ENCODE data around the gene SUN5.

Gene SUN5

DNA sequence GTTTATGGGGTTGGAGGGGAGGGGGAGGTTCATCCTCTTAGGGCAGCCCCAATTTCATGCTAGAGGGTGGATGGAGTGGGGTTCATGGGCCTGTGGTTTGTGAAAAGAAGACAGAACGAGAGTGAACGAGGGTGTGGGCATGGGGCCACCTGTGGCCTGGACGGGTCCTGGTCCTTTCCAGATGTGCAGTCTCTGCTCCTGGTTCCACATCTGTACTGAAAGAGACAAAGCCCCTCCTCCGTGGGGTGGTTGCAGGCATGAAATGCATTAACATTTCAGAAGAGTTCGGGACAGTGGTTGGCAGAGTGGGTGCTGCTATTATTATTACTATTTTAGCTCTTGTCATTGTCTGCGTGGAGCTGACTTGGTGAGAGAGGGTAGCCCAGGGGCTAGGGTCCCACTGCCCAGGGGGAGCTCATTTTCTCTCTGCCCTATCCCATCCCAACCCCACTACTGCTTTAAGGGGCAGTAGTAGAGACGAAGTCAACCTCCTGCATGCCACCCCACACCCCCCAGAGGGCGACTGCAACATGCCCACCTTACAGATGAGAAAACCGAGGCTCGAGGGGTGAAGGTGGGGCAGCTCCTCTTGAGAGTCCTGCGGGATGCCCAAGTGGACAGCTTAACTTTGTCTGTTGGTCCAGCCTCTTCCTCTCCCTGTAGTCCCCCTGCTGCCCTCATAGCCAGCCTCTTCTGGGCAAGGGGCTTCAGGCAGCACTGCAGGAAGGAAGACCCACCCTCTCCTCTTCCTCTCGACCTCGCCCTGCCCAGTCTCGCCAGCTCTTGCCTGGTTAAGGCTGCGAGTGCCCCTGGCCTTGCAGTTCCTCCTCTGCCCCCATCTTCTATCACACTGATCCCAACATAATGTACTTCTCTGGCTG lies 11.7 kb upstream of the SUN5 start:
- FAIRE-seq, result no peak
- no peak for DNase-seq (ENCODE audit: insufficient read length, low spot score)

DNA sequence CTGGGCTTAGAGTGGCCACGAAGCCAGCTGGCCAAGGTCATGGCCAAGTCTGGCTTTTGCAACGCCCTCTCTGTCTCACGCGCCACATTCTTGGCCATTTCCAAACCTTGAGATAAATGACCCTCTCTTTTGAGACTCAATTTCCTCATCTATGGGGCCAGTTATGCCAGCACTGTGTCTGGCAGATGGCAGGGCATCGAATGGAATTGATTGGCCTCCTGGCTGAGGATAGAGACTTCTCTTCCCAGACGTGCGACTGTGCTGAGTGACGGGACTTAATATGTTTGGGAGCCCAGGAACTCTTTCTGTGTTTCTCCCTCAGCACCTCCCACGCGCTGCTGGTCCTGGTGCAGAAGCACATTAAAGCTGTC lies 10.9 kb upstream of the SUN5 start:
- FAIRE-seq, result no peak

DNA sequence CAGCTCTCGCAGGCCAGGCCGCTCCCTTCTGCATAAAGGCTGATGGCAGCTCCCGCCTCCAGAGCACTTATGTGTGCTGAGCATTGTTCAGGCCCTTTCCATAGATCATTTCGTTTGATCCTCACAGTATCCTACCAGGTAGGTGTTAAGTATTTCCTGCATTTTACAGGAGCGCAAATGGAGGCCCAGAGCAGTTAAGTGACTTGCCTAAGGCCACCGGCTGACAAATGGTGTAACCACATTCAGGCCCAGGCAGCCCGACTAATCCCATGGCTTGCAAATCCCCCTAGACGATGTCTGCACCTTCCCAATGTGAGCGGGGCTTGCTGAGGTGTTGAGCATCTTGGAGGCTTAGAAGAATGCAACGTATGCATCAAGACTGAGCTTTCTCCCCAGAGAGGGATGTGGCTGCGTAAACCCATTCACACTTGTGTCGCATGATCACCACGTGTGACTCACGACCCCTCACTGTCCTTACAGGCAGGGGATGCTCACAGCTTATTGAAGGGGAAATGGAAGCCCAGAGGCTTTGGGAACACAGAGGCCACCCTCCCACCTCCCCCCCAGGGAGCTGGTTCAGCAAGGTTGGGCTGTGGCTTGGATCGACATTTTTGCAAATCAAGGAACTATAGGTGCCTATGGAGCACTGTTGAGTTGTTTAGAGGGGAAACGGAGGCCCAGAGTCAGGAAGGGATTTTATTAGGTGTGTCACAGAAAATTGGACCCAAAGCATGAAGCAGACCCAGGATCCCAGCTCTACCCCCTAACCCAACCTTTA lies 10.3 kb upstream of the SUN5 start:
- FAIRE-seq (peak; percentile 28), DNase-seq (ENCODE audit: insufficient read length, low spot score) (no peak)

More for the DNA sequence above, 10.9 kb upstream of the SUN5 start:
- DNase-seq (ENCODE audit: insufficient read length, low spot score), result no peak

DNA sequence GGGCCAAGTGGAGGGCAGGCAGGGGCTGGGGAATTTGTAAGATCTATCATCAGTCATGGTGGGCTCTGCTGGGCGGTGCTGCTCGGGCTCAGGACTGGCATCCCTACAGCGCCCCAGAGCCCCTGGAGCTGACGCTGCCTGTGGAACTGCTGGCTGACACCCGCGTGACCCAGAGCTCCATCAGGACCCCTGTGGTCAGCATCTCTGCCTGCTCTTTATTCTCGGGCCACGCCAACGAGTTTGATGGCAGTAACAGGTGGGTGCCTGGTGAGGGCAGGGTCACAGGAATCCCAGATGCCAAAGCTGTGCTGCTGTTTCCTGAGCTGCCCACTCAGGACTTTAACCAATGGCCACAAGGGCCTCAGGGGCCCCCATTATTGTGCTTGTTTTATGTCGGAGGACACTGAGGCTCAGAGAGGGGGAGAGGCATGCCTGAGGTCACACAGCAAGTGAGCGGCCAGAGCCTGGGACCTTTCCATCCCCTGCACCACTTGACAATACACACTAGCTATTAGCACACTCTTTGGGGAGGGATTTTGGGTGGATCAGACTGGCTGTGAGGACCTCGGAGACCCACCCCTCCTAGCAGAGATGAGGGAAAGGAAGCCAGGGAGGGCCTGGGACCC lies 9.6 kb upstream of the SUN5 start:
- no peak for FAIRE-seq
- DNase-seq (ENCODE audit: insufficient read length, low spot score), result no peak

DNA sequence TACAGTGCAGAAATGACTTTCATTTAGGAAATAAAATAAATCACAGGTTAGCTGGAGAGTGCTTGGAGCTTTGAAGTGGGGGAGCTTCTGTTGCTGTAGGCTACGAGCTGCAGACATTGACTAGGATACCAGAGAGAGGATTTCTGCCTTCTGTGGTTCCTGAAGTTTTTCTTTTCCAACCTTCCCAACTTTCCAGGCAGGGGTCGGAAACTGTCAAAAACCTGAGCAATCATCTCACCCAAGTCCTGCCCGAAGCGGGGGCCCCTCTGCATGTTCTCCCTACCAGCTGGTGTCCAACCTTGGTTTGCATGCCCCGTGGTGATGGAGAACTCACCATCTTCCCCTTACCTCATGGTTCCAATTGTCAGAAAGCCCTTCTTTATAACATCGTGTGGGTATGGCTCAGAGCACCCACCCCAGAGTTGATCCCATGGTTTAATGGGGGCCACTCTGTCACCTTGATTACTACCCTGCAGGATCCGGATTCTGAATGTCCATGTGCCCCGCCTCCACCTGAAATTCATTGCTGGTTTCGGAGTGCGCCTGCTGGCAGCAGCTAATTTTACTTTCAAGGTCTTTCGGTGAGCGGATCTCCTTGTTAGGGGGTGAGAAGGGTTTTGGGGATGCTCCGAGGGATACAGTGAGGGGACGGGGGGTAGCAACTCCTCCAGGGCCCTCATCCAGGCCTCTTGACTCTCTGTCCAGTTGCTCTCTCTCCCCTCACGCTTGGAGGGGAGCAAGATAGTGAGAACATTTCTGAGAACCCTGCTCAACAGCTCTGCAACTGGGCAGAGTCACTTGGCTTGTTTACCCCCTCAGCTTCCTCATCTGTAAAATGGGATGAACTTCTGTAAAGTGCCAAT lies 8.3 kb upstream of the SUN5 start:
- FAIRE-seq, result no peak
- no peak for DNase-seq (ENCODE audit: insufficient read length, low spot score)

DNA sequence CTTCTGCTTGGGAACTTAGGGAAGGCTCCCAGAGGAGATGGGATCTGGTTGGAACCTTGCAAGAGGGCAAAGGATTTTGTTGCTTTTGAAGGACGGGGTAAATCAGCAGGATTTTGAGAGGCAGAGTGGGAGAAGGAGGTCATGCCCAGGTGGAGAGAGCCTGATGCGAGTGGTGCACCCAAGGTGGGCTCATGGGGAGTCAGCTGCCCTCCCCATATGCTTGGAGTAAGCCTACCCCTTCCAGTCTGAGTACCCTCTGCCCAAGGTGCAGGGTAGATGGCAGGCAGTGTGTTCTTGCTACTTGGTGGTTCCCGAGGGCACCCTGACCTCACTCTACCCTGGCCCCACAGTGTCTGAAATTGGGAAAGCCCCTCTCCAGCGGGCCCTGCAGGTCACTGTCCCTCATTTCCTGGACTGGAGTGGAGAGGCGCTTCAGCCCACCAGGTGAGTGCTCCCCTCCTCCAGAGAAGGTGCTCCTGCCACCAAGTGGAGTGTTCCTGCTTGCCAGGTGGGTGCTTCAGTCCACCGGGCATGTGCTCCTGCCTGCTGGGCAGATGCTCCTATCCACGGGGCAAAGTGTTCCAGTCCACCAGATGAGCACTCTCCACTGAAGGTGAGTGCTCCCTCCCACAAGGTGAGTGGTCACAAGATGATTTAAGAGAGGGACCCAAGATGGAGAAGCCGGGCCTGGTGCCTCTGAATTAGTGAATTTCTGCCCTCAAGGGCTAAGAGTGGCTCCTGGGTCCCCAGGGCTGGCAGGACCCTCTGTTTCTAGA lies 6.6 kb upstream of the SUN5 start:
- FAIRE-seq, result peak; percentile 28

DNA sequence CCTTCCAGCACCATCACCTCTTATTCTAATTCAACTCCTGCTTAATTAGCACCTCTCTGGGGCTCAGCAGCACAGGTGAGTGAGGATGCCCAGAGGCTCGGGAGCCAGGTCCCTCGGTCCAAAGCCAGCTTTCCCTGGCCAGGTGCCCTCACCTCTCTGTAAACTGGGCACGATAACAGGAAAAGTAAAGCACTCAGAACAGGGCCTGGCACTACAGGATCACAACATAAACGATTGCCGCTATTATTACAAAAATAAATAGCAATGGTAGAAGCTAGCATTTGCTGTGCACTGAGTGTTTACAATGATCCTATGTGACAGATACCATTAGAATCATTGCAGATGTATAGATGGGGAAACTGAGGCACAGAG lies 5.9 kb upstream of the SUN5 start:
- DNase-seq (ENCODE audit: insufficient read length, low spot score) (no peak), FAIRE-seq (no peak)

More for the DNA sequence above, 6.6 kb upstream of the SUN5 start:
- DNase-seq (ENCODE audit: insufficient read length, low spot score), result no peak

DNA sequence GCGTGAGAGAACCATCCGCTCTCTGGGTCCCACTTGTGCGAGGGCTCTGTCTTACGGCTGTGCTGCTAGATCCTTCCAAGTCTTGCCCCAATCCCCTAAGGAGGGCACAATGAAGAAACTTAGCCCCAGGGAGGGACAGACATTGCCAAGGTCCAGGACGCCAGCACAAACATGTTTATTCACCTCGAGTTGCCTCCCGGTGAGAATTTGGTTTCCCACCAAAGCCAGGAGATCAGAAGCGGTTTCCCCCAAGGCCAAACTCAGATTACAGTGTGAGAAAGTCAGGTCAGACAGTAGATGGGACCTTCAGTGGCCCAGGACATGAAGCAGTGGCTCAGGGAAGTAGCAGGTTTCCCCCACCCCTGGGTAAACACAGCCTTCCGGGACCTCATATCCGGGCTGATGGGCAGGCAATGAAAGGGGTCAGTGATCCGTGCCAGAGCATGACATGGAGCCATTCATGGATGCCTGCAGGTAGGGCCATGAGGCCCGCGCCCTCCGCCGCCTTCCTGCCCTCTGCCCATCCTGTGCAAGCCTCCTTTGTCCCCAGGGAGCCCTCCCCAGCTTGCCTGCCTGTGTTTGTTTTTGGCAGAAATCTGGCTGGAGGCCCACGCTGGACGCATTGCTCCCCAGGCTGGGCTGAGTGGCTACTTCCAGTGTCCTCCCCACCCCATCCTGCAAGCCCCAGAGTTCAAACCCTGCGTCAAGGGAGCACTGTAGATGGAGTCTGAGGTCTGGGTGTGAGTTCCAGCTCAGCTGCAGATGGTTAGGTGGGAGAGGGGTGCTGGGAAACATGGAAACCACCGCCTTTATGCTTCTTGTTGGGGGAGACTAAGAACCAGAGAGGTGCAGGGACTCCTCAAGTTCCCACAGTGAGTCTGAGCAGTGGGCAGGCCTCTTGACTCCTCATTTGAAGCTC lies 5.2 kb upstream of the SUN5 start:
- FAIRE-seq (no peak), DNase-seq (ENCODE audit: insufficient read length, low spot score) (no peak)

DNA sequence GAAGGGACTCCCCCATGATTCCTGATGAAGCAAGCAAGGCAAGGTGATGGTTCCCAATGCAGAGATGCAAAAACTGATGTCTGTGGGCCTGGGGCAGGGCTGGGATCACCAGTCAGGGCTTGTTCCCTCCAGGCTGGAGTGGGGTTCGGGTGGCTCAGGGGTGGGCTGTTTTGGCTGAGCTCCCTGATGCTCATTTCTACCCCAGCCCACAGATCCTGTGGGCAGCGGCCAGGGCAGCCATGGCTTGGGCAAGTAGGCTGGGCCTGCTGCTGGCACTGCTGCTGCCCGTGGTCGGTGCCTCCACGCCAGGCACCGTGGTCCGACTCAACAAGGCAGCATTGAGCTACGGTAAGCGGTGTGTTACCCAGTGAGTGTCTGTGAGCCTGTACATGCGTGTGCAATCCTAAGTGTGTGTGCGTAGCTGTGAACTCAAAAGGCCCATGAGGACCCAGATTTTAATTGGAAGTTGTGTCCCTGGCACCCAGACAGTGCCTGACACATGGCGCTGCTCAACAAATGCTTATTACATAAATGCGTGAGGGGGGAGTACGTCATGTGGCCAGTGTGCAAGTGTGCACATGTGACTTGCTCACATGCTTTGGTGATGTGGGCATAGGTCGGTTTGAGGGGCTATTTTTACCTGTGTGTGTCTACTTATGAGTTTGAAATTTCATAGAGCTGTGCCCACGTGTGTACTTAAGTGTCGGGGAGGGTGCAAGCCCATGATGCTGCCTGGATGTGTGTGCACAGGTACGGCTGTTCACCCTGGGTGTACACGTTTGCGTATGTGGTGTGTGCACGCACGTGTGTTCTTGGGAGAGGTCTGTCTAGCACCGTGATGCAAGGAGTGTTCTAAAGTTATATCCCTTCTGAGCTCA lies 4.3 kb upstream of the SUN5 start:
- FAIRE-seq (peak; percentile 28), DNase-seq (ENCODE audit: insufficient read length, low spot score) (no peak)

DNA sequence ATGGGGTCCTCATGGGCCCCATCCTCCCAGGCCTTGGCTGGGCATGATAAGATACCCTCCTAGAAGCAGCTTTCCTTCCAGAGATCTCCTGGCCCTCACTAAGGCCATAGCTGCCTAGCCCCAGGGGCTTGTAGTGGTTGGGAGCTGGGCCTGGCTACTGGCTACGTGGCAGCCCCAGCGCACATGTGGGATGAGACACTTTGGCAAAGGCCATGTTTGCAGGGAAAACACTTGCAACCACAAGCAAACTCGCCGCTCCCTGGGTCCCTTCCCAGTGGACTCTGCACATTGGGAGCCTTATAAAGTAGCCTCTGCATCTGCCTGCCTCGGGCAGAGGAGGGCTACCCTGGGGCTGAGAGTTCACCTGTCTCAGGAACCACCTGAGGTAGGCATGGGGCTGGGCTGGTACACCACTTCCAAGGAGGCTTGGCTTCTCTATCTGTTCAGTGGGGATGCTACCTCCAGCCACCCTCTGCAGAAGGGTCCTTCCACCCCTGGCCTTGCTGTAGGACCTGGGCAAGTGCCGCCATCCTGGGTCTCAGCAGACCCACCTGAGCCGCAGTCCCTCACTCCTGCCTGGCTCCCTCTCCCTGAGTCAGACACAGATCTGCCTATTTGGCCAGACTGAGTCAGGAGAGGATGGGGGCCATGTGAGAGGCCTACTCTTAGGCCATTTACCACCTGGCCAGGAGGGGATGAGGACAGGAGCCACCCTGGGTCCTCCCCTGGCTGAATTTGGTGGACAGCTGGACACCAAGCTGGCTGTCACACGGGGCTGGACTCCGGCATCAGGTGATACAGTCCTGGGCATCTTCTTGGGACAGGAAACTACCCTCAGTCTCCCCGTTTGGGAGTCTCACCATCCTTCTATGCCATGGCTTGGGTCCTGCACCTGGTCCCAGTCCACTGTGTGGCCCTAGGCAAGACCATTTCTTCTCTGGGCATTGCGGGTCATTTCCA lies 3.4 kb upstream of the SUN5 start, which contains the start of gene BPIFB2:
TSS of gene BPIFB2 (plus strand) at position 329 of the 960 bp plus-strand sequence. CDS start 871 bp downstream, outside the sequence.
- FAIRE-seq (no peak), DNase-seq (ENCODE audit: insufficient read length, low spot score) (no peak)

DNA sequence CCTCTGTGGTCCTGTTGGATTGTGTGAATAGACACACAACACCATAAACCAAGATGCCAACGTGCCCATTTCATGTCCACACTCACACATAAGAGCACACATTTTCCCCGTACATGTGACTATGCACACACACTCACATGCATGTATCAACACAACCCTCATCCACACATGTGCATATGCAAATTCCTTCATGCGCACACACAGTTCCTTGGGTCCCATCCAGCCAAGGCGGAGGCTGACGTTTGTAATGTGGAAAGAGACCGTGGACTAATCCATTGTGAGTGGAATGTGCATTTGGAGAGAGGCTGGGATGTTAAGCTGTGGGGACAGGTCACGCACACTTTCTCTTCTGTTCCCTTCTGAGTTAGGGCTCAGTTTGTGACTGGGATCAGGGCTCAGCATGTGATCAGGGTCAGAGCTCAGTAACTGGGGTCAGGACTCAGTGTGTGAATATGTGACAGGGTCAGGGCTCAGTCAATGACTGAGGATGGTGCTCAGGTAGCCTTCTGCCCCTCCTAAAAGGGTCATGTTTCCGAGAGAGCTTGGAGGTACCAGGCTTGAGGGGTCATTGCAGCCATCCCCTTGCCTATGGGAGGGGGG lies 2.6 kb upstream of the SUN5 start:
- DNase-seq (ENCODE audit: insufficient read length, low spot score) (no peak), FAIRE-seq (no peak)

DNA sequence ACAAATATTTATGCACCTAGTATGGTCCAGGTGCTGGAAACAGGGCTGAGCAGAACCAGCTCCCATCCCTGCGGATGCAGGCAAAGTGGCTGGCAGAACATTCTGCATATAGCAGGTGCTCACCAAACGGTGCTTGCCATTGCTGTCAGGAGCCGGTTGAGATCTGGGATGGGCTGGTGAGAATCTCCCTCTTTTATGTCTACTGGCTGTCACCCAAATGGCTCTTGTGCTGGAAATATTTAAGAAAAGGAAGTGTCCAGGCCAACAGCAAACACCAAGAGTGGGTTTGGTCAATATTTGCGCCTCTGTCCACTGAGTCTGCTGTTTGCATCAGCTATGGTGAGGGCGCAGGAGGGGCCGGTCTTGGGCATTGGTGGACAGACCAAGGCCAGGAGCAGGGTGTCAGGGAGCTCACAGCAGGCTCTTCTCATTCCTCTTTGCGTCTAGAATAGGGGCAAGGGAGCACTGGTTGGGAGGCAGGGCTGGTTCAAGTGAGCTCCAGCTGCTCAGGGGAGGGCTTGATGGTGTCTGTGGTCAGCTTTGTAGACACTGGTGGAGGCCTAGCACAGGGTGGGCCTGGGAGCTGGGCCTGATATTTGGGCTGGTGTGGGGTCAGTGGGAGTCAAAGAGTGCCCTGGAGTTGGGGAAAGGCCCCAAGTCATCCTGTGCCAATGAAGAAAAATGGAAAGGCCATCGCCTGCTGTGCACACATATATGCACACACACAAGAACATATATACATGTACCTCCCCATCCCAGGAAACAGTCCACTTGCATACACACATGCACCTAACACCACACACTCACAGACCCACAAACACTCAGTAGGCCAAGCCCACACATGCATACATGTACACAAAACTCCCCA lies 1.9 kb upstream of the SUN5 start:
- DNase-seq (ENCODE audit: insufficient read length, low spot score) (no peak), FAIRE-seq (peak; percentile 44)

DNA sequence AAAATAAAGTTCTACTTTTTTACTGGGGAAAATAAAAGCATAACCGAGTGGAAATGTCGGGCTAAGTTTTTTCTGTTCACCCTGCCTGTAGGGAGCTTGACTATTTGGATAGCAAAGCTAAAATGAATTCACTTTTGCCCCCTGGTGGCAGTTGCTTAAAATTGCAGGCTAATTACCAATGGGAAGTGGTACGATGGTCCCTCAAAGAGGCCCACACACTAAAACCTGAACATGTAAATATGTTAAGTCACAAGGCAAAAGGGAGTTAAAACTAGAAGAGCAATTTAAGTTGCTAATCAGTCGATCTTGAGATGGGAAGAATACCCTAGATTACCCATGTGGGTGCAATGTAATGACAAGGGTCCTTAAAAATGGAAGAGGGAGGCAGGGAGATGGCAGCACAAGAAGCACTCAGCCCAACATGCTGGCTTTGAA lies 916 bp upstream of the SUN5 start:
- FAIRE-seq (no peak), DNase-seq (ENCODE audit: insufficient read length, low spot score) (no peak)

DNA sequence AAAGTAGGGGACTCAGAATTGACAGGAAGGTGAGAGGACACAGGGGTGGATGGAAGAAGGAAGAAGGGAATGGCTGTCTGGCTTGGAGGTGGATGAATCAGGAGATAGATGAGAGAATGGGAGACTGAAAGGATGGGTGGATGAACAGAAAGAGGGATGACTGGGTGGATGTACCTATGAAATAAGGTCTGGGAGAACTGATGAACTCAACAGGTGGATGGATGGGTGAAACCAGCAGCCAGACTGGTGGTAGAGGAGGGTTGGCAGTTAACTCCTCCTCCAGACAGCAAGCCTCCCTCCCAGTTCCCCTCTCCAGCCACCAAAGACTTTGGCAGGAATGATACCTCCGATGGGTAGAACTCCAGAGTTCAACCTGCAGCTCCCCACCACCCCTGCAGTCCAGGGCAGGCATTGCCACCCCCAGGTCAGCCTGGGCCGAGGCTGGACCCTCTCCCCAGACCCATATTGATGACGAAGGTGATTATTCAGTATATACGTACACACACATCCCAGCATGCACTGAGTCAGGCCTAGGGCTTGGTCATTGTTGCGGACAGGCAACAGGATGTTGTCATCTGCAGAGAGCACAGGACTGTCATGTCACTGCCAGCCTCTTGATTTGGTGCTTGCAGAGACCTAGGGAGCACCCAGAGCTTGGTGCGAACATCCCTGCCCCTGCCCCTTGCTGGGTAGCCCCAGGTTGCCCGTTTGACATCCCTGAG lies 2.0 kb downstream of the SUN5 start:
- DNase-seq (ENCODE audit: insufficient read length, low spot score) (no peak), FAIRE-seq (no peak)
